ENCODE data around the gene IFTAP. TPM values are rescaled to one million over a fixed set of nuclear protein-coding genes. Genes with fewer than 3 reads are reported as not detected.
A peak's percentile ranks its signal among the peaks of the same experiment; 100 is the strongest.

Gene IFTAP
- total RNA-seq, 1 experiment from 2014 or later, result 47.5 TPM

DNA sequence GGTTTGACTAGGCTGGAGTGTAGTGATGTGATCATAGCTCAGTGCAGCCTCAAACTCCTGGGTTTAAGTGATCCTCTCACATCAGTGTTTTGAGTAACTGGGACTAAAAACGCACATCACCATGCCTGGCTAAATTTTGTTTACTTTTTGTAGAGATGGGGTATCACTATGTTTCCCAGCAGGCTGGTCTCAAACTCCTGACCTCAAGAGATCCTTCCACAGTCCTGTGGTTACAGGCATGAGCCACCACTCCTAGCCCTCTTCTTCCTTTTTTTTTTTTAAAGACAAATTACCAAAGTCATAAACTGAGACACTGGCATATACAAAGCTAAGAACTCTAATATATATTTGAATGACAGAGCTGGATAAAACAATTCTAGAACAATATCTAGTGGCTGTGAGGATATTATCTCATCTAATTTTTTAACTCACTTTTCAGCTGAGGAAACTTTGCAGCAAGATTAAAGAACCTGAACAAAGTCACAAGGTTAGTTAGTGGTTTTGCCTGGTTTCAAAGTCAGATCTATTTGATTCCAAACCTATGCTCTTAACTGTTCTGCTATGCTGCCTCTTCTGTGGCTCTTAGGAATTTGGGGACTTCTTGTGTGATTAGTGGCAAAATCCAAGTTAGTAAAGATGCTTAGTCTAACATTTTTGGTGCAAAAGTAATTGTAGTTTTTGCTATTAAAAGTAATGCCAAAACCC lies 99.0 kb downstream of the IFTAP start:
- no peak for DNase-seq (ENCODE audit: low read depth)
- in situ Hi-C loops (cut with HindIII; ENCODE audit: low pct_unique_long_range_greater_than_20kb, low sequenced_read_pairs), result no loop called here

- in situ Hi-C loops (cut with HindIII; ENCODE audit: low pct_unique_long_range_greater_than_20kb, low sequenced_read_pairs), result no loop called here
- no peak for DNase-seq (ENCODE audit: low read depth)
Observed at GRCh38 chr11:36695111-36695510, 100.8 kb downstream of the IFTAP start.

DNA sequence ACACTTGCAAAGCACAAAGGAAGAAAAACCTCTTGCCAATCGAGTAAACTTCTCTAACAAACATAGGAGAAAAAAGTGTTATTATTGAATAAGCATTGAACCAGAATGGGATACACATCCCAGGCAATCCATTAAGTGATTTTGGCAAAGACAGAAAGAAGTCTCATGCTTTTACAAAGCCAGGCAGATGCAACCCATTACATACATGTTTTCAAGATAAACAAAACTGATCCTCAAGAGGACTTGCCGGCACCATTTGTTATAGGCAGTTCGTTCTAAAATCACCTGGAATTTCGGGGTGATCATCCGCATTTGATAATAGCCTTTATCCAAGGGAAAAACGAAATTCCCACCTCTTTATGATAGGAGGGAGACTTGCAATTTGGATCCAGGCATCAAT lies 101.3 kb downstream of the IFTAP start:
- in situ Hi-C loops (cut with HindIII; ENCODE audit: low pct_unique_long_range_greater_than_20kb, low sequenced_read_pairs), result no loop called here
- no peak for DNase-seq (ENCODE audit: low read depth)

- no peak for DNase-seq (ENCODE audit: low read depth)
- in situ Hi-C loops (cut with HindIII; ENCODE audit: low pct_unique_long_range_greater_than_20kb, low sequenced_read_pairs), result no loop called here
Observed at GRCh38 chr11:36696550-36696949, 102.2 kb downstream of the IFTAP start.

DNA sequence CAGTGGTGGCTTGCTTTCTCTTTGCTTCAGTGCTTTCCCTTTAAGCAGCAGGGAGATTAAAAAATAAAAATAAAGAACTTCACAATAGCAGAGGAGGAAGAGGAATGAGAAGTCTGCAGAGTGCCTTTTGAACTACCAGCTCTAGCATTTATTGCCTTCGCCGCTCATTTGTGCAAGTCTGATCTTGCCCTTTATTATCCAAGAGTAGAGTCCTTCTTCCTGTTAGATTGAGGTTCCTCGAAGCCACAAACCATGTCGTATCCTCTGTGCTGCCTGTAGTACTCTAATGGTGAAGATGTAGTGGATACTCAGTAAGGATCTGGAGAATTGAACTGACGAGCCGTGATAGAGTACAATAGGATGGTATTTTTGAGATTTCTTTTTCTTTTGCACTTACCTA lies 105.0 kb downstream of the IFTAP start:
- in situ Hi-C loops (cut with HindIII; ENCODE audit: low pct_unique_long_range_greater_than_20kb, low sequenced_read_pairs), result no loop called here
- DNase-seq (ENCODE audit: low read depth), result no peak

- in situ Hi-C loops (cut with HindIII; ENCODE audit: low pct_unique_long_range_greater_than_20kb, low sequenced_read_pairs), result no loop called here
- DNase-seq (ENCODE audit: low read depth), result no peak
Observed at GRCh38 chr11:36700246-36700645, 105.9 kb downstream of the IFTAP start.

DNA sequence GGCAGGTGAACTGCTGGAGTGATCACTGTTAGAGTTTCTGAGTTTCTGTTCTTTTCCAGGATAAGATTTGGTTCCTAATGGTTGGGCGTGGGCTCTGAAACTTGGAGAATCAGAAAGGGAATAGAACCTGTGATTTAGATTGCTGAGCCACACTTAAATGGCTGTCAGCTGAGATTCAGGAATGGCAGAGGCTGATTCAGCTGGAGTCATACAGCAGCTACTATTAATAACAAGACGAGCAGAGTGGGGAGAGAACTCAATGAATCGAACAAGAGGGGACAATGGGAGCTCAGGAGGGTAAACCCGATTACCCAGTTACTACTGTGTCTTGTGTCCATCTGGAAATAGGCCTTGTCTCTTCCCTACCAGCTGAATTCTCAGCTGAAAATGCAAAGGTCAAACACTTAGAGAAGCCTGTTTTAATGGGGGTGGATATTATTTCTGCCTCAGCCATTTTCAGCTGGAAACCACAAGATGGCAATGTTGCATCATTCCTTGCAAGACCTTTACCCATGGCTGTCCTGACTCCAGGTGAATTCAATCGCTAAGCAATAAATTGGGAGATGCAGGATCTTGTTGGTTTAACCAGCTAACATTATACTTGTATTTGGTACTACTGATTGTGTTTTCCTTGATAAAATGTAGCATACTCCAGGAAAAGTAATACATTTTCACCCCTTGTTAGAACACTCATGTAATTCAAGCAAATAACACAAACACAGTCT lies 108.2 kb downstream of the IFTAP start:
- DNase-seq (ENCODE audit: low read depth), result peak; percentile 33
- in situ Hi-C loops (cut with HindIII; ENCODE audit: low pct_unique_long_range_greater_than_20kb, low sequenced_read_pairs), result no loop called here

DNA sequence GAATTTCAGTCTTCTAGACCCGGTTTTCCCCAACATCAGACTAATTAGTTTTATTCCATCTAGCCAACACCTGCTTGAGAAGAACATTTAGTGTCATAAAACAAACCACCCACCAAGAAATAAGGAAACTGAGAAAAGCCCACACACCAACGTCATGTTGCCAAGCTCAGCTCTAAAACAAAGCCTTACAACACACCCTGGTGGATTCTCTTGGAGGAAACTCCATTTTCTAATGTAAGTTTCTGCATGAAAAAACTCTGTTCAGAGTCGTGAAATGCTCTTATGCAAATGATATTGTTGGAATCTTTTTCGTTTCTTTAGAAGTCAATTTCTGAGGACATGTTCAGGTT lies 108.7 kb downstream of the IFTAP start:
- no peak for DNase-seq (ENCODE audit: low read depth)
- in situ Hi-C loops (cut with HindIII; ENCODE audit: low pct_unique_long_range_greater_than_20kb, low sequenced_read_pairs), result no loop called here

Other genes with a start within 250 kb of the IFTAP start
- 0.52 and 0.84 TPM in 2 replicates for gene TRAF6, start 84.2 kb upstream of the IFTAP start, total RNA-seq (2014; rRNA removed; shearing (Covaris generic); ENCODE audit: low replicate concordance)
- 0.41 TPM in 1 of 2 replicates, not detected in the other for gene RAG1, start 26.5 kb upstream of the IFTAP start, total RNA-seq (2014; rRNA removed; shearing (Covaris generic); ENCODE audit: low replicate concordance)
- not detected in 2 replicates for gene RAG2, start 3.7 kb downstream of the IFTAP start, total RNA-seq (2014; rRNA removed; shearing (Covaris generic); ENCODE audit: low replicate concordance)